ENCODE measurements around the gene GAGE2A. TPM values are rescaled to one million over a fixed set of nuclear protein-coding genes. Genes with fewer than 3 reads are reported as not detected.

GAGE2A gene
- total RNA-seq, 2 donors from 2014 or later = not detected

DNA sequence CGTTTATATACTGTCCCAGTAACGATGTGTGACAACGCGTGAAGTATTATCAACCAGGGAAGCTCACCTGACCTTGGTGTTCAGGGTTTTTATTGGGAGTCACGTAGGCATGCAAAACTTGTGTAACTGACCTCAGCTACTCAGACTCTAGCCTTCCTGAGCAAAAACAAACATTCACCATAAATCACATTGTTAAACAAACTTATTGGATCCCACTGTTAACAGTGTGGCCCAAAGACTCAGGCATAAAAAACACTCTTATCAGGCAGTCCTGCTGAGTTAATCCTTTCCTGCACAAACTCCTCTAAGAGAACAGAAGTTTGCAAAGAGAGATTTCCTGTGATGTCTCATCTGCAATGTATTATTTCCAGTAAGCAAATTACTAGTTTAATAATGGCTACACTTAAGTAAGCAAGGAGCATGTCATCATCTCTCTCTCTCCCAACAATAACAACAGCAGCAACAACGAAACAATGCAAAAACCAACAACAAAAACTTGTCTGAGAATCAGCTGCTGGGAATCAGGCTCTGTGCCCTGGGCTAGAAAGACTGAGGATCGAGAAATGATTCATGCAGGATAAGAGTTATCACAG, 21.5 kb downstream of the GAGE2A start:
- Histone ChIP-seq H3K27ac (no peak overlapping the region), H3K4me3 (no peak overlapping the region), H3K9me3 (no peaks in the 10 kb centered on the region), H3K36me3 (no peaks in the 10 kb centered on the region), H3K27me3 (replicated peaks; ENCODE audit: insufficient read depth) (no peaks in the 10 kb centered on the region), H3K4me1 (ENCODE audit: control insufficient read depth in 1 of 2, low read depth in 2 of 2) (no peaks in the 10 kb centered on the region)
- DNase-seq (ENCODE audit: low spot score) = no peak
- no peak for ATAC-seq (ENCODE audit: insufficient number of reproducible peaks, low FRiP score, low read depth)
- TF ChIP-seq, protein P1, sequence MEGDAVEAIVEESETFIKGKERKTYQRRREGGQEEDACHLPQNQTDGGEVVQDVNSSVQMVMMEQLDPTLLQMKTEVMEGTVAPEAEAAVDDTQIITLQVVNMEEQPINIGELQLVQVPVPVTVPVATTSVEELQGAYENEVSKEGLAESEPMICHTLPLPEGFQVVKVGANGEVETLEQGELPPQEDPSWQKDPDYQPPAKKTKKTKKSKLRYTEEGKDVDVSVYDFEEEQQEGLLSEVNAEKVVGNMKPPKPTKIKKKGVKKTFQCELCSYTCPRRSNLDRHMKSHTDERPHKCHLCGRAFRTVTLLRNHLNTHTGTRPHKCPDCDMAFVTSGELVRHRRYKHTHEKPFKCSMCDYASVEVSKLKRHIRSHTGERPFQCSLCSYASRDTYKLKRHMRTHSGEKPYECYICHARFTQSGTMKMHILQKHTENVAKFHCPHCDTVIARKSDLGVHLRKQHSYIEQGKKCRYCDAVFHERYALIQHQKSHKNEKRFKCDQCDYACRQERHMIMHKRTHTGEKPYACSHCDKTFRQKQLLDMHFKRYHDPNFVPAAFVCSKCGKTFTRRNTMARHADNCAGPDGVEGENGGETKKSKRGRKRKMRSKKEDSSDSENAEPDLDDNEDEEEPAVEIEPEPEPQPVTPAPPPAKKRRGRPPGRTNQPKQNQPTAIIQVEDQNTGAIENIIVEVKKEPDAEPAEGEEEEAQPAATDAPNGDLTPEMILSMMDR (IDR thresholded peaks at IDR 0.05) = no peak

DNA sequence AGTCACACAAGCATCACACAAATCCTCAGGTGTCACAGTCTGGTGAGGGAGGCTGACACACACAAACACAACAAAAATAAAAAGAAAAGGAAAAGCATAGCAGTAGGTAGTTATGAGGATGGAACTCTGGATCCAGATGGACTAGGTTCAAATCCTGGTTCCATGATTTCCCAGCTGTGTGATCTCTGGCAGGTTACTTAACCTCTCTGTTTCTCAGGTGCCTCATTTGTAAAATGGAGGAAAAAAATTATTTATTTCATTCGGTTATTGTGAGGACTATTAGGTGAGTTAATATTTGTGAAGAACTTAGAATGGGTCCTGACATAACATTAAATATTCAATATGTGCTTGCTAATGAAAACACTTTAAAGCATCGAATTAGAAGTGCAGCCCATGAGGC, 29.3 kb downstream of the GAGE2A start:
- Histone ChIP-seq H3K27ac (no peak overlapping the region), H3K4me1 (ENCODE audit: control insufficient read depth in 1 of 2, low read depth in 2 of 2) (no peaks in the 10 kb centered on the region), H3K36me3 (no peaks in the 10 kb centered on the region), H3K9me3 (no peaks in the 10 kb centered on the region), H3K4me3 (no peak overlapping the region), H3K27me3 (replicated peaks; ENCODE audit: insufficient read depth) (no peaks in the 10 kb centered on the region)
- no peak for DNase-seq (ENCODE audit: low spot score)
- no peak for ATAC-seq (ENCODE audit: insufficient number of reproducible peaks, low FRiP score, low read depth)
- TF ChIP-seq, protein P1 (IDR thresholded peaks at IDR 0.05) = no peak

DNA sequence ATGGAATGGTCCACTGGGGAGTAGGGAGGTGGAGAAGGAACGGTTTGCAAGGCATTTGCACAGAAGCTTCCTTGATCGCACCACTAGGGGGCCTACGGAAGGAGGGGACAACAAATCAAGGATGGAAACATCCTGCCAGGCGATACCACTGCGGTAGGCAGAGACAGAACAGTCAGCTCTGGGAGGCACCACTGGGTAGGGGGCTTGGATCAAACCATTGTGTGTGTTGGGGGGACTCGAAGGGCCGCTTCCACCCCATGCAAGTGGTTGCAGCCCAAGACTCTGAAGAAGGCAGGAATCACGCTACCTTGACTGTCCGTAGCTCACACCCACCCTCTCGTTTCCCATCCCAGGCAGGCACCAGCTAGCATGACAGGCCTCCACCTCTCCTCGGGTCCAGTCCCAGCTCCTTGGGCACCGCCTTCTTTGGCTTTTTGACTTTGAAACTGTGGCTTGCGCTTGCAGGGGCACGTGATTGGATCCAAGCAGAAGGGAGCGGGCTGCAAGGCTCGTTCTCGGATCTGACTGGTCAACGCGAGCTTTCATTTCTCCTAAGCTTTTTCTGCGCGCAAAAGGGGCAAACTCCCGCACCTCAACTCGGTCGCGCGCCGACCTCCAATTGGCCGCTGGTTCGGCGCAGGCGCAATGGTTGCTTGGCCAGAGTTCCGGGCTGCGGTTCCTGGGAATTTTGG, 37.9 kb downstream of the GAGE2A start:
- Histone ChIP-seq H3K27ac (no peak overlapping the region), H3K4me3 (no peak overlapping the region), H3K9me3 (no peaks in the 10 kb centered on the region), H3K36me3 (no peaks in the 10 kb centered on the region), H3K27me3 (replicated peaks; ENCODE audit: insufficient read depth) (no peaks in the 10 kb centered on the region), H3K4me1 (ENCODE audit: control insufficient read depth in 1 of 2, low read depth in 2 of 2) (no peaks in the 10 kb centered on the region)
- TF ChIP-seq, protein P1 (IDR thresholded peaks at IDR 0.05) = no peak
- ATAC-seq (ENCODE audit: insufficient number of reproducible peaks, low FRiP score, low read depth) (no peak), DNase-seq (ENCODE audit: low spot score) (no peak)

DNA sequence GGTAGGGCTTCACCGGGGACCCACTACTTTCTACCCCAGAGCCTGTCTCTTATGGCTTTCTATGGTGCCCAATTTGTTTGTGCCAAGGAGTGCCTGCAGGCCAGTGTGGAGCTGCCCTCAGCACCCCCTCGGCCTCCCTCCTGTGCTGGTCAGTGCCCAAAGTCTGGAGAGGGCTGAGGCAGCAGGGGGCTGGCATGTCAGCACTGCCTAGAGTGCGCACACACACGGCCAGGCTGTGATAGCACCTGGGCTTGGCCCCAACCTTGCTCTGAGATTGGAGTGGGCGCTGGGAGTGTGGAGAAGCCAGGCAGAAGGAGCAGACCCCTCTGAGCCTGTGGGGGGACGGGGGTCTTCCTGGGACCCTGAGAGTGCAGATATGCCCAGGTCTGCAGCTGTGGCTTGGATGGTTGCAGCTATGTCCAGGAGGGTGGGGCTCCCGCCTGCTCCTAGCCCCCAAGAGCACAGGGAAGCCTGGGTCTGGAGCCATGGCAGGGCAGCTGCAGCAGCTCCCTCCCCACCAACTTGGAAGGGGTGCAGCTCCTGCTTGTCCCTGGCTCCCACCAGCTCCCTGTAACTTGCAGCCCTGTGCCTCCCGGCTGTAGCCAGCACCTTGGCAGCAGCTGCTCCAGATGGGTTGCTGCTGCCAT, 55.8 kb downstream of the GAGE2A start:
- no peaks in the 10 kb centered on the region for H3K27me3 ChIP-seq (replicated peaks; ENCODE audit: insufficient read depth)
- TF ChIP-seq, protein P1 (IDR thresholded peaks at IDR 0.05) = no peak
- no peak overlapping the region for H3K27ac ChIP-seq
- no peaks in the 10 kb centered on the region for H3K4me1 ChIP-seq (ENCODE audit: control insufficient read depth in 1 of 2, low read depth in 2 of 2)
- H3K4me3 ChIP-seq = no peak overlapping the region
- no peaks in the 10 kb centered on the region for H3K9me3 ChIP-seq
- H3K36me3 ChIP-seq = no peaks in the 10 kb centered on the region
- no peak for DNase-seq (ENCODE audit: low spot score)
- ATAC-seq (ENCODE audit: insufficient number of reproducible peaks, low FRiP score, low read depth) = no peak

Other genes with a start within 250 kb of the GAGE2A start
- not detected for gene GAGE12C, start 57.3 kb upstream of the GAGE2A start, total RNA-seq
- not detected for gene GAGE12D, start 47.8 kb upstream of the GAGE2A start, total RNA-seq
- not detected for gene GAGE12E, start 38.2 kb upstream of the GAGE2A start, total RNA-seq
- not detected for gene GAGE12F, start 28.7 kb upstream of the GAGE2A start, total RNA-seq
- not detected for gene GAGE12G, start 19.1 kb upstream of the GAGE2A start, total RNA-seq
- not detected for gene GAGE12H, start 9.5 kb upstream of the GAGE2A start, total RNA-seq
- gene GAGE1, start 9.5 kb downstream of the GAGE2A start, total RNA-seq = not detected
- gene PAGE1, start 106.5 kb downstream of the GAGE2A start, total RNA-seq = not detected
- not detected for gene PAGE4, start 239.8 kb downstream of the GAGE2A start, total RNA-seq

All from thoracic aorta (tissue), 2 donors.